KOPT-K1 (cell line): Measurements from ENCODE around the gene SHB.

Experiments used
- H3K27ac ChIP-seq: fragments of 200-600 bp; sonication (generic); 2 replicates; pipeline ENCODE4 v1.5.1; 2016; ENCODE audit warnings: antibody characterized with exemption, mild to moderate bottlenecking, low read depth, low read length; ENCODE audit not compliant: poor library complexity, severe bottlenecking
- H3K36me3 ChIP-seq: fragments of 200-600 bp; sonication (generic); 2 replicates; pipeline ENCODE4 v1.5.1; 2017; ENCODE audit warnings: antibody characterized with exemption, mild to moderate bottlenecking, low read length, moderate library complexity; ENCODE audit not compliant: insufficient read depth
- H3K9me3 ChIP-seq: fragments of 200-600 bp; sonication (generic); 2 replicates; pipeline ENCODE4 v1.5.1; 2017; ENCODE audit warnings: antibody characterized with exemption, low read length, mild to moderate bottlenecking; ENCODE audit not compliant: insufficient read depth, poor library complexity, severe bottlenecking

Gene SHB

DNA sequence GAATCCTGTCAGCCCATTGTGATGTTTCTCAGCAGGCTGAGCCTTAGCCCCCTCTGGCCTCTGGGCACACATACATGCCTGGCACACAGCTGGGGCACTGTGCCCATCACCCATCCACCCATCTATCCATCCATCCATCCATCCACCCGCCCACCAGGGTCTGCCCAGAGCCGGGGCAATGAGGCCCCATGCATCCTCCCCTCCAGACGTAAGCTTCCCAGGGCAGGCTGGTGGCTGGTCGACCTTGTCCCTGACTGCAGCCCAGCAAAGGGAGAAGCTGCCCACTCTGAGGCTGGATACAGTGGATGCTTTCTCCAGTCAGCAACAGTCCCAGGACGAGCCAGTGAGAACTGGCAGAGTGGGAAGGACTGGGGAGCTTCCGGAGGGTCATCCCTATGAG lies 144.0 kb downstream of the SHB start:
- Histone ChIP-seq H3K36me3 (no peaks in the 10 kb centered on the region), H3K27ac (no peak overlapping the region), H3K9me3 (no peaks in the 10 kb centered on the region)

GRCh38 chr9:37924538-37924937 lies 144.5 kb downstream of the SHB start:
- Histone ChIP-seq H3K36me3 (no peaks in the 10 kb centered on the region), H3K27ac (no peak overlapping the region), H3K9me3 (no peaks in the 10 kb centered on the region)

GRCh38 chr9:37923796-37924427 lies 145.1 kb downstream of the SHB start:
- Histone ChIP-seq H3K27ac (no peak overlapping the region), H3K36me3 (no peaks in the 10 kb centered on the region), H3K9me3 (no peaks in the 10 kb centered on the region)

- H3K36me3 ChIP-seq: no peaks in the 10 kb centered on the region
- H3K9me3 ChIP-seq: no peaks in the 10 kb centered on the region
- H3K27ac ChIP-seq: no peak overlapping the region
Observed at GRCh38 chr9:37923118-37923795, 145.8 kb downstream of the SHB start.

DNA sequence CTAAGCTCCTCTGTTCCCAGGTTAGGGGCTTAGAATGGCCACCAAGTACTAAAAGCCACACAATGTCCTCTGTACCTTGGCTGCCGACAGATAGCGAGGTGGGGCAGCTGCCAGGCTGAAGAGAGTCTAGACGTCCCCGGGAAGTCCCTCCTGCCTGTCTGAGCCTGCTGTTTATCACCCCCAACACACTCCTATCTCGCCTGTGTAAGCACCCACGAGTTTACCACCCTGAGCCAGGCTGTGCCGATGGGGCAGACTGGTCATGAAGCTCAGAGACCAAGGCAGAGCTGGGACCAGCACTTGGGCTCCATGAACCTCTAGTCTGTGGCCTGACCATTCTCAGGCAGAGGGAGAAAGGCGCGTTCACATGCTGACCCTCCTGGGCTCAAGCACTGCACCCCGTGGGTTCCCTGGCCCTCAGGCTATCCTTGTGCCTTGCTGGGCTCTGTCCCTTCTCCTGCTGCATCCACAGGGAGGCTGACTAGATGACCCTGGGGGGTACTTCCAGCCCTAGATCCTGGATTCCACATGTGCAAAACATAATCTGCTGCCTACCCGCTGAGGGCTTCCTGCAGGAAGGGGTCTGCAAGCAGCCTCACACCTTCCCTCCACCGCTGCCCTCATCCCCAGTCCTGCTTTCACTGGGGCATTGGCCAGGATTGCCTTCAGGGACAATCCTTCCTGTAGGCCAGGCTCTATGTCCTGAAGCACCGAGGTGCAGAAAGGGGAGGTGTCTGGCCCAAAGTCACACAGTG lies 146.5 kb downstream of the SHB start:
- H3K36me3 ChIP-seq: no peaks in the 10 kb centered on the region
- no peaks in the 10 kb centered on the region for H3K9me3 ChIP-seq
- no peak overlapping the region for H3K27ac ChIP-seq

DNA sequence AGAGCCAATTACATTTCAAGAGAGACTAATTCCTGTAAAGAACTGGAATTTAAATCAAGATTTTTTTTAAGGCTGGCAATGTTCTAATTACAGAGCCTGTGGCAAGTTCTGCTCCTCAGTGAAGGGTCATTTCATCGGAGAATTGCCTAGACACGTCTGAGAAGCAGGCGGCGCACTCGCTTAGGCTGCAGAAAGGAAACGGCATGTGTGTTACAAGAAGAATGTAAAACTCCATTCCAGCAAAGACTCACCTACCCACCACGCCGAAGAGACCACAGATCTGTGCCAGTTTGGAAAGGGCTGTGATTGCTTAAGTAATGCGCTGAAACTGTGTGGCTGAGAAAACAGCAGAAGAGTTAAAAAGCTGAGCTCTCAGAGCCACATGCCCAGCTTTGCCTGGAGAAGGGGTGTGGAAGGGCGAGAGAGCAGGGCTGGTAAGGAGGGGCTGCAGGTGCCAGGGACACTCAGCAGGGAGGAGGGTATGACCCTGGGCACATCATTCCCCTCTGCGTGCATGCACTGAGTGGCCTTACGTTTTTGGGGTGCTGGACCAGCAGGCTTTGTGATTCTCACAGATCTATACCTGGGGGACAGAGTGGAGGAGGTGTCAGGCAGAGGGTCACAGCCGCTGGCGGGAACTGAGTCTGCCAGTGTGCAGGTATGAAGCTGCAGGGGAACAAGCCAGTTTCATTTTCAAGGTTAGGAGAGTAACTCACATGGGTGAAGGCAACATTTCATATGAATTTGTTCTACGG lies 147.3 kb downstream of the SHB start:
- Histone ChIP-seq H3K27ac (no peak overlapping the region), H3K36me3 (no peaks in the 10 kb centered on the region), H3K9me3 (no peaks in the 10 kb centered on the region)

DNA sequence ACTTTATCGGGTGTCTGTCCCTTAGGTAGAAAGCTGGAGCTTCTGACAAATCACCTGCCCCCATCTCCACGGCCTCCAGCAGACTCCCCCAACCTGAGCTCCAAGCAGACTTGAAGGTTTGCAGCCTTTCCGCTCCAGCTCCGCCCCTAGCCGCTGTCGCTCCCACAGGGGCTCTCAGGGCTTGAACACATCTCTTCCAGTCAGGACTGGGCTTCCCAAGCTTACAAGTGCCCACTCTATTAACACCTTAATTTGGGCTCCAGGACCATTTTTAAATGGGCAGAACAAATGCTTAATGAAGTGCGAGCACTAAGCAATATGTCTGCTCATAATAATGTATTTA lies 147.9 kb downstream of the SHB start:
- Histone ChIP-seq H3K27ac (no peak overlapping the region), H3K36me3 (no peaks in the 10 kb centered on the region), H3K9me3 (no peaks in the 10 kb centered on the region)

- H3K9me3 ChIP-seq: no peaks in the 10 kb centered on the region
- no peaks in the 10 kb centered on the region for H3K36me3 ChIP-seq
- H3K27ac ChIP-seq: no peak overlapping the region
Observed at GRCh38 chr9:37920471-37921167, 148.4 kb downstream of the SHB start.

GRCh38 chr9:37919956-37920335 lies 149.1 kb downstream of the SHB start:
- Histone ChIP-seq H3K36me3 (no peaks in the 10 kb centered on the region), H3K27ac (no peak overlapping the region), H3K9me3 (no peaks in the 10 kb centered on the region)

DNA sequence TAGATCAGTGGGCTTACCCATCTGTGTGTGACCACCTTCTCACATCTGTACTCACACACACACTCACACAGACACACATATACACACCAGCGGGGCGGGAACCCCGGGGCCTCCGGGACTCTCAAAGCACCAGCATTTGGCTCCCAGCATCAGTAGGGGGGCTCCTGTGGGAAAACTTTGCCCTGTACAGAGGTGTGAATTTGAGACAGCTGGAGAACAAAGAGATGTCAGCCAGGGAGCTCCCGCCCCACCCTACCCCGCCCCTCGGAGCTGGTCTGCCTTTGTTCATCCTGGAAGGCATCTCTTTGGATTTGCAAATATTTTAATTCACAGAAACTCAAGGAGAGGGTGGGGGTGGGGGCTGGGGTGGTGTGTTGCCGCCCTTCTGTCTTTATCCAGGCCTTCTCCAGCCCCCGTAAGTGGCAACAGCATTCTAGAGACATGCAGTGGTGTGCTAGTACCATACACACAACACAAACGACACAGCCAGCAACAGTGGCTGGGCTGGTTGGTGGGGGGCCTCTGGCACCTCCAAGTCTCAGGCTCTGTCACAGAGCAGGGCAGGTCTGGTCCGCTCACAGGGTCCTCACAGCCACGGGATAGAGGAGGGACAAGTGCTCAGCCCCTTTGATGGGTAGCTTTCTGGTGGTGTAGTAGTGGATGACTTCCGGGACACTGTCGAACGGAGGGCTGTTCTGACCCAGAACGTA lies 149.6 kb downstream of the SHB start:
- Histone ChIP-seq H3K9me3 (no peaks in the 10 kb centered on the region), H3K36me3 (no peaks in the 10 kb centered on the region), H3K27ac (no peak overlapping the region)

DNA sequence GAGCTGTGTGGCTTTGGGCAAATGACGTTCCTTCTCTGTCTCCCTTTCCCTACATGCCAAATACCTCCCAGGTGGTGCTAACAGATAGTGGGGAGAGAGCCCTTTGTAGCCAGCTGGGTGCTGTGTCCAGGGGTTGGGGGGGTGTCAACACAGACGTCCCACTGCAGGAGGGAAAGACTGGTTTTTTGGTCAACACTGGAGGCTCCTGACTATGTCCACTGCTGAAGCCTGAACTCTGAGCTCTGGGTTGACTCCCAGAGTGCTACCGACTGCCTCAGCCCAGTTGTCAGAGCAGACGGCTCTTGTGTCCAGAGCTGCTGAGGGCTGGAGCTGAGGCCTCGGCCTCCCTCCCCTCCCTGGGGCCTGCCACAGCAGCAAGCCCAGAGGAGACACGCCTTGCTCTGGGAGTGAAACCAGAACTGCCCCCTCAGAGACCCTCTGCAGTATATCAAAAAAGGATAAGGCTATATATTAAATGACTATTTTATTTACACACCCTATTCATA lies 150.3 kb downstream of the SHB start:
- no peaks in the 10 kb centered on the region for H3K9me3 ChIP-seq
- H3K27ac ChIP-seq: no peak overlapping the region
- no peaks in the 10 kb centered on the region for H3K36me3 ChIP-seq

GRCh38 chr9:37917801-37918664 lies 151.0 kb downstream of the SHB start:
- no peaks in the 10 kb centered on the region for H3K36me3 ChIP-seq
- H3K9me3 ChIP-seq: no peaks in the 10 kb centered on the region
- H3K27ac ChIP-seq: no peak overlapping the region

- no peaks in the 10 kb centered on the region for H3K36me3 ChIP-seq
- no peak overlapping the region for H3K27ac ChIP-seq
- no peaks in the 10 kb centered on the region for H3K9me3 ChIP-seq
Observed at GRCh38 chr9:37917313-37917731, 151.7 kb downstream of the SHB start.
